Erythroblast (primary cell): ENCODE measurements around the gene NKPD1.

Source experiments
- GATA1 ChIP-seq: IDR thresholded peaks from 2 replicates; pipeline ENCODE4 v1.6.1; 2011; ENCODE audit warnings: low read depth, mild to moderate bottlenecking, control low read depth, low read length, moderate library complexity
- POLR2A ChIP-seq: IDR thresholded peaks from 2 replicates; pipeline ENCODE4 v1.6.1; 2011; ENCODE audit warnings: mild to moderate bottlenecking, low read length

DNA sequence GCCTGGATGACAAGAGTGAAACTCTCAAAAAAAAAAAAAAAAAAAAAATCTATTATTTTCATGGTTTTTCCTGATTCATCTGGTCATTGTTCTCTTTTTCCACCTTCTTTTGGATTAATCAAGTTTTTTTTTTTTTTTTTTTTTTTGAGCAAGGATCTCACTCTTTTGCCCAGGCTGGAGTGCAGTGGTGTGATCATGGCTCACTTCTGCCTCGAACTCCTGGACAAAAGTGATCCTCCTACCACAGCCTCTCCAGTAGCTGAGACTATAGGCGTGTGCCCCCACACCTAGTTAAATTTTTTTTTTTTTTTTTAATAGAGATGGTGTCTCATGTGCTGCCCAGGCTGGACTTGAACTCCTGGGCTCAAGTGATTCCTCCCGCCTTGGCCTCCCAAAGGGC lies 45.5 kb upstream of the NKPD1 start:
- no peak for TF ChIP-seq POLR2A
- TF ChIP-seq GATA1: no peak
